Immature natural killer cell (primary cell): Measurements from ENCODE around the gene C19orf38. TPM values are rescaled to one million over a fixed set of nuclear protein-coding genes. Genes with fewer than 3 reads are reported as not detected.

Source experiments
- polyA plus RNA-seq, 3 donors: library from polyadenylated mRNA; unstranded; fragments of 300-500 nt; fragmentation: Illumina TruSeq; gene quantifications; one replicate each; pipeline ENCODE4 v1.2.3, GENCODE V29; 2021

The C19orf38 gene
- polyA plus RNA-seq, 3 donors from 2014 or later: 1.2 to 5.6 (median 3.3) TPM

Other genes starting within 250 kb of the C19orf38 start
- gene SLC44A2, start 222.9 kb upstream of the C19orf38 start, polyA plus RNA-seq: 100 to 1,000 TPM; 195 to 449 (median 327) TPM
- 100 to 1,000 TPM in 1 of 3 donors, 10 to 100 TPM in 2; 33.7 to 107 (median 52.2) TPM for gene ILF3, start 194.1 kb upstream of the C19orf38 start, polyA plus RNA-seq
- gene QTRT1, start 147.0 kb upstream of the C19orf38 start, polyA plus RNA-seq: 10 to 100 TPM; 25.5 to 48.1 (median 33.7) TPM
- gene DNM2, start 130.3 kb upstream of the C19orf38 start, polyA plus RNA-seq: 100 to 1,000 TPM in 1 of 3 donors, 10 to 100 TPM in 2; 62.9 to 170 (median 92.7) TPM
- gene TMED1, start 12.2 kb upstream of the C19orf38 start, polyA plus RNA-seq: 100 to 1,000 TPM in 1 of 3 donors, 10 to 100 TPM in 2; 60.1 to 103 (median 88.5) TPM
- gene CARM1, start 23.1 kb downstream of the C19orf38 start, polyA plus RNA-seq: under 1 TPM; 0.26 to 0.83 (median 0.29) TPM
- gene YIPF2, start 80.2 kb downstream of the C19orf38 start, polyA plus RNA-seq: 10 to 100 TPM; 14.8 to 24.7 (median 24.1) TPM
- 10 to 100 TPM; 29.6 to 40.8 (median 35.4) TPM for gene TIMM29, start 80.4 kb downstream of the C19orf38 start, polyA plus RNA-seq
- 10 to 100 TPM in 1 of 3 donors, 1 to 10 TPM in 2; 1.7 to 23.8 (median 6.6) TPM for gene SMARCA4, start 112.6 kb downstream of the C19orf38 start, polyA plus RNA-seq
- gene LDLR, start 241.0 kb downstream of the C19orf38 start, polyA plus RNA-seq: 10 to 100 TPM; 10.8 to 28.1 (median 22.8) TPM